GM12865 (cell line): ENCODE data around the gene SLC25A42.
A peak's percentile ranks its signal among the peaks of the same experiment; 100 is the strongest.

Experiments used
- DNase-seq: peaks from one replicate; pipeline ENCODE4 v3.0.0; 2010; ENCODE audit warnings: low read depth
- H3K4me3 ChIP-seq: 2 replicates; pipeline ENCODE4 v1.5.1; 2011; ENCODE audit warnings: mild to moderate bottlenecking, low read depth, low read length, control low read depth
- TF ChIP-seq, protein P1 (sequence below): IDR thresholded peaks from 2 replicates; pipeline ENCODE4 v1.5.1; 2011; ENCODE audit warnings: low read length, control low read depth, low read depth, inconsistent platforms; ENCODE audit not compliant: insufficient read depth; ENCODE audit errors: missing control alignments

Gene SLC25A42

GRCh38 chr19:19059837-19060611 lies 3.8 kb upstream of the SLC25A42 start:
- no peak for DNase-seq
- no peak overlapping the region for H3K4me3 ChIP-seq
- TF ChIP-seq, protein P1, sequence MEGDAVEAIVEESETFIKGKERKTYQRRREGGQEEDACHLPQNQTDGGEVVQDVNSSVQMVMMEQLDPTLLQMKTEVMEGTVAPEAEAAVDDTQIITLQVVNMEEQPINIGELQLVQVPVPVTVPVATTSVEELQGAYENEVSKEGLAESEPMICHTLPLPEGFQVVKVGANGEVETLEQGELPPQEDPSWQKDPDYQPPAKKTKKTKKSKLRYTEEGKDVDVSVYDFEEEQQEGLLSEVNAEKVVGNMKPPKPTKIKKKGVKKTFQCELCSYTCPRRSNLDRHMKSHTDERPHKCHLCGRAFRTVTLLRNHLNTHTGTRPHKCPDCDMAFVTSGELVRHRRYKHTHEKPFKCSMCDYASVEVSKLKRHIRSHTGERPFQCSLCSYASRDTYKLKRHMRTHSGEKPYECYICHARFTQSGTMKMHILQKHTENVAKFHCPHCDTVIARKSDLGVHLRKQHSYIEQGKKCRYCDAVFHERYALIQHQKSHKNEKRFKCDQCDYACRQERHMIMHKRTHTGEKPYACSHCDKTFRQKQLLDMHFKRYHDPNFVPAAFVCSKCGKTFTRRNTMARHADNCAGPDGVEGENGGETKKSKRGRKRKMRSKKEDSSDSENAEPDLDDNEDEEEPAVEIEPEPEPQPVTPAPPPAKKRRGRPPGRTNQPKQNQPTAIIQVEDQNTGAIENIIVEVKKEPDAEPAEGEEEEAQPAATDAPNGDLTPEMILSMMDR, result no peak

DNA sequence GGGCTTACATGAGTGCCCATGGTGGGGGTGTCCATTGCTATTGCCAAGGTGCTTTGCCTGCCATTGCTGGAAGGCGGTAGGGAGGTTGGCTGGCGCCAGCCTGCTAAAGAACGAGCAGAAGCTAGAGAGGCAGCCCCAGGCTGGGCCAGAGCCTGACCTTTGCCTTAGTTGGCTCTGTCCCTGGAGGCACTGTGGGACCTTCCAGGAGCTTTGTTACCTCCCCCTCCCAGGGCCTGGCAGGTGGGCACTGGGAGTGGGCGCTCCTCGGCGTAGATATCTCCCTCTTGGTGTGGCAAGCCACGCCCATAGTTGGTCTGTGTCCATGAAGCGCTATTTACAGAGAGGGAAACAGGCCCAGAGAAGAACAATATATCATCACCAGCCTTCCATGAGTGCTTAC lies 2.3 kb upstream of the SLC25A42 start:
- no peak for DNase-seq
- H3K4me3 ChIP-seq, result no peak overlapping the region
- TF ChIP-seq, protein P1, result no peak

- H3K4me3 ChIP-seq, result peak overlapping the region; percentile 62
- DNase-seq, result no peak
- TF ChIP-seq, protein P1, result no peak
Measured at GRCh38 chr19:19062454-19063182, 1.2 kb upstream of the SLC25A42 start.

- TF ChIP-seq, protein P1, result peak; percentile 49
- H3K4me3 ChIP-seq, result peak overlapping the region; percentile 82
- peak; percentile 28 for DNase-seq
Measured at GRCh38 chr19:19064098-19064722, 416 bp downstream of the SLC25A42 start.

- peak overlapping the region; percentile 82 for H3K4me3 ChIP-seq
- TF ChIP-seq, protein P1, result no peak
- peak; percentile 51 for DNase-seq
Measured at GRCh38 chr19:19064811-19065745, 1.3 kb downstream of the SLC25A42 start.

DNA sequence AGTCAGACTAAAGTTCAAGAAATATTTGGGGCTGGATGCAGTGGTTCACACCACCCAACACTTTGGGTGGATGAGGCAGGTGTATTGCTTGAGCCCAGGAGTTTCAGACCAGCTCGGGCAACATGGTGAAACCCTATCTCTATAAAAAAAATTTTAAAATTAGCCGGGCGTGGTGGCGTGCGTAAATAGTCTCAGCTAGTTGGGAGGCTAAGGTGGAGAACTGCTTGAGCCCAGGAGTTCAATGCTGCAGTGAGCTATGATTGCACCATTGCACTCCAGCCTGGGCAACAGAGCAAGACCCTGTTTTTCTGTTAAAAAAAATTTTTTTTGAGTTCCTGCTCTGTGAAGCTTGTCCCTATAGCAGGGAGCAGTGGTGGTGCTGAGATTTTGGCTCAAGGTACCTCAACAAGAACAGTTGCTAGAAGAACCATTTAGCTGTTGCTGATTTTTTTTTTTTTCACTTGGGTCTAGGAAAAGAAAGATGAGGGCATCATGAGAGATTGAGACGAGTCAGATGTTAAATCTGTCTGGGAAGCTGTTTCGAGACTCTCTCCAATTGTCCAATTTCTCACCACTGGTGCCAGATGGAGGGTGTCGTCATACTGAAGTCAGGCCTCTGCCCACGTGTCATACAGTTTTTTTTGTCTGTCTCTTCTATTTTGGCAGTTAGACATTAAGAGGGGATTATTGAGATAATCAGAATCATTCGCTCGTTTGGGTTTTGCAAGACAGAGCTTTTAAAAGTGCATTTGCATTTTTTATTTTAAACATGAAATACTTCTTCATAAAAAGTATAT lies 3.7 kb downstream of the SLC25A42 start:
- TF ChIP-seq, protein P1, result no peak
- H3K4me3 ChIP-seq, result no peak overlapping the region
- DNase-seq, result no peak
